Esophagus muscularis mucosa (tissue), 4 donors: Measurements from ENCODE around the gene LMNA.

Experiments used
- CTCF ChIP-seq, 3 experiments: fragments of 200-600 bp in 2 of 3; fragments of 450-650 bp in 1 of 3; sonication (generic) in 2 of 3; IDR thresholded peaks; one replicate each; pipeline ENCODE4 v1.5.1; 2017 to 2019; ENCODE audit warnings: antibody characterized with exemption in 3 of 3, mild to moderate bottlenecking in 2 of 3, moderate library complexity in 1 of 3
- EP300 ChIP-seq: sonication (generic); formaldehyde crosslinking; IDR thresholded peaks from one replicate; pipeline ENCODE4 v1.6.1; 2017; ENCODE audit warnings: antibody characterized with exemption
- POLR2A ChIP-seq: fragments of 450-650 bp; IDR thresholded peaks from one replicate; pipeline ENCODE4 v1.6.1; 2017; ENCODE audit warnings: antibody characterized with exemption, moderate library complexity, mild to moderate bottlenecking, low read depth

DNA sequence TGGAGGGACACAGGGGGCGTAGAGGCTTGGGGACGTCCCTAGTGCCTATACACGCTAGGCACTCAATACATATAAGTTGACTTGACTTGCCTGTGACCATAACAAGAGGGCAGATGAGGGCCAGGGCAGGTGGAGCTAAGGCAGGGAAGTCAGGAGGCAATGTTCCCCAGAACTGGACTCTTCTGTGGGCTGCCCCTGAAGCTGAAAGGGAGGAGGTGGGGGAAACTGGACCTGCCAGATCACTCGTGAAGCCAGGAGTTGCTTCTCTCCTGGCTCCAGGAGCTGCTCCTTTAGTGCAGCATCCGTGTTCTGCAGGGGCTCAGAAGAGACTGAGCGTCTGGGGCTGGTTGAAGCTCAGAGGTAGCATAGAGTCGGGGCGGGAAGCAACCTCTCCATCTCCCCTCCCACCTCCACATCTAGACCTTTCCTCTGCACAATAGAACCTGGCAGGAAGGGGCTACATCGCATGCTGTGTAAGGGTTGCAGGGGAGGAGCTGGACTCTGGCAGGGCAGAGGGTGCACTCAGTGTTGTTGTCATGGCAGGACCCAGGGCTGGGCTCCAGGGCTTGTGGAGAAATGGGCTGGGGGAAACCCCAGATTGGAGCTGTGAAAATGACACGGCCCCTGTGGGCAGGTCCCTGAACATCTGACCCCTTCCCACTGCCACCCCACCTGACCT is 36.0 kb downstream of the LMNA start:
- TF ChIP-seq POLR2A (no peak), CTCF (IDR thresholded peaks at IDR 0.05) (no peak), EP300 (no peak)
